ENCODE measurements around the gene PIGU. TPM values are rescaled to one million over a fixed set of nuclear protein-coding genes. Genes with fewer than 3 reads are reported as not detected.

PIGU gene
- total and polyA plus RNA-seq, 5 donors from 2014 or later: 9.7 to 44.6 (median 35.5) TPM

- peaks cover 9 to 23% (median 16%) of the 10 kb centered on the region in 4 donors for H3K4me1 Mint-ChIP-seq
- H3K27me3 Mint-ChIP-seq: no peaks in the 10 kb centered on the region
- peak overlapping the region; percentile 79 to 90 (median 86) for H3K4me3 Mint-ChIP-seq
- H3K9me3 Mint-ChIP-seq: peaks cover 0 to 3% (median 0%) of the 10 kb centered on the region in 7 donors
- no peak for DNase-seq
- Histone ChIP-seq H3K4me1 (ENCODE audit: control insufficient read depth, insufficient read depth, low read length, poor library complexity, severe bottlenecking) (peaks cover 4% of the 10 kb centered on the region), H3K4me3 (ENCODE audit: low read depth, low read length) (no peak overlapping the region), H3K36me3 (ENCODE audit: control insufficient read depth, insufficient read depth, low read length) (no peaks in the 10 kb centered on the region), H3K27me3 (ENCODE audit: control insufficient read depth, insufficient read depth, low read length) (no peaks in the 10 kb centered on the region), H3K27ac (ENCODE audit: insufficient read depth, low read length, poor library complexity, severe bottlenecking) (peak overlapping the region; percentile 96), H3K9me3 (ENCODE audit: control insufficient read depth in 2 of 2, low read length in 2 of 2) (no peaks in the 10 kb centered on the region)
- peak overlapping the region; percentile 86 to 95 (median 88) for H3K27ac Mint-ChIP-seq
- peaks cover 3% of the 10 kb centered on the region for H3K36me3 Mint-ChIP-seq
- ATAC-seq (ENCODE audit: low read depth in 2 of 2): no peak
Observed at GRCh38 chr20:34559311-34560140, 117.4 kb downstream of the PIGU start.

- Histone ChIP-seq H3K4me1 (ENCODE audit: control insufficient read depth, insufficient read depth, low read length, poor library complexity, severe bottlenecking) (peaks cover 4% of the 10 kb centered on the region), H3K4me3 (ENCODE audit: low read depth, low read length) (peak within 1 kb of the TSS; percentile 85), H3K27me3 (ENCODE audit: control insufficient read depth, insufficient read depth, low read length) (no peaks in the 10 kb centered on the region), H3K36me3 (ENCODE audit: control insufficient read depth, insufficient read depth, low read length) (no peaks in the 10 kb centered on the region), H3K9me3 (ENCODE audit: control insufficient read depth in 2 of 2, low read length in 2 of 2) (no peaks in the 10 kb centered on the region), H3K27ac (ENCODE audit: insufficient read depth, low read length, poor library complexity, severe bottlenecking) (peak within 1 kb of the TSS; percentile 96)
- Mint-ChIP-seq H3K27ac (peak within 1 kb of the TSS; percentile 88 to 97 (median 95)), H3K9me3 (peaks cover 0 to 3% (median 0%) of the 10 kb centered on the region in 7 donors), H3K4me3 (peak within 1 kb of the TSS; percentile 88 to 93 (median 91)), H3K27me3 (no peaks in the 10 kb centered on the region), H3K36me3 (peaks cover 3% of the 10 kb centered on the region), H3K4me1 (peaks cover 9 to 23% (median 16%) of the 10 kb centered on the region in 4 donors)
- ATAC-seq (ENCODE audit: low read depth in 2 of 2): peak; percentile 76 to 79
- peak; percentile 91 to 96 (median 92) for DNase-seq
Observed at GRCh38 chr20:34558320-34559218, 118.3 kb downstream of the PIGU start, which contains the start of gene MAP1LC3A. Gene MAP1LC3A (plus strand): TSS chr20:34558718. CDS start chr20:34558869, 151 bp downstream.

- Mint-ChIP-seq H3K4me1 (peaks cover 9 to 23% (median 16%) of the 10 kb centered on the region in 4 donors), H3K27me3 (no peaks in the 10 kb centered on the region), H3K4me3 (peak overlapping the region; percentile 86 to 93 (median 90)), H3K36me3 (peaks cover 3% of the 10 kb centered on the region), H3K27ac (peak overlapping the region; percentile 64 to 97 (median 95)), H3K9me3 (peaks cover 0 to 3% (median 0%) of the 10 kb centered on the region in 7 donors)
- no peak for ATAC-seq (ENCODE audit: low read depth in 2 of 2)
- peak overlapping the region; percentile 96 for H3K27ac ChIP-seq (ENCODE audit: insufficient read depth, low read length, poor library complexity, severe bottlenecking)
- peaks cover 4% of the 10 kb centered on the region for H3K4me1 ChIP-seq (ENCODE audit: control insufficient read depth, insufficient read depth, low read length, poor library complexity, severe bottlenecking)
- DNase-seq: no peak
- H3K36me3 ChIP-seq (ENCODE audit: control insufficient read depth, insufficient read depth, low read length): no peaks in the 10 kb centered on the region
- peak overlapping the region; percentile 85 for H3K4me3 ChIP-seq (ENCODE audit: low read depth, low read length)
- H3K27me3 ChIP-seq (ENCODE audit: control insufficient read depth, insufficient read depth, low read length): no peaks in the 10 kb centered on the region
- H3K9me3 ChIP-seq (ENCODE audit: control insufficient read depth in 2 of 2, low read length in 2 of 2): no peaks in the 10 kb centered on the region
Observed at GRCh38 chr20:34557936-34558319, 119.0 kb downstream of the PIGU start.

DNA sequence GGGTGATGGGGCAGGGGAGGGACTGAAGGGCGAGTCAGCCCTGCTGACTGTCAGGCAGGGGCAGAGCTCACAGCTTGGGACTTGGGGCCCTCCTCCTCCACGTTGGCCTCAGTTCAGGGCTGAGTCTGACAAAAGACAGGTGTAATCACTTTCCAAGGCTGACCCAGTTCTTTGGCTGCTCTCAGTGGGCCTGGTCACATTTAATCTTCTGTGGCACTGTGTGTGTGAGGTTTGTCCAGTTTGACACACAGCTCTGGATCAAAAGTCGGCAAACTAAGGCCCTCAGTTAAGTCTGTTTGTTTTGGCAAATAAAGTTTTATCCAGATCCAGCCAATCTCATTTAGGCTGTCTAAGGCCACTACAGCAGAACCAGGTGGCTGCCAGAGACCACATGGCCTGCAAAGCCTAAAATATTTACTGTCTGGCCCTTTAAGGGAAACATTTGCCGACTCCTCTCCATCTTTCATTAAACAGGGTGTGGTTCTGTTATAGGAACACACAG lies 123.5 kb downstream of the PIGU start:
- no peak overlapping the region for H3K4me3 Mint-ChIP-seq

DNA sequence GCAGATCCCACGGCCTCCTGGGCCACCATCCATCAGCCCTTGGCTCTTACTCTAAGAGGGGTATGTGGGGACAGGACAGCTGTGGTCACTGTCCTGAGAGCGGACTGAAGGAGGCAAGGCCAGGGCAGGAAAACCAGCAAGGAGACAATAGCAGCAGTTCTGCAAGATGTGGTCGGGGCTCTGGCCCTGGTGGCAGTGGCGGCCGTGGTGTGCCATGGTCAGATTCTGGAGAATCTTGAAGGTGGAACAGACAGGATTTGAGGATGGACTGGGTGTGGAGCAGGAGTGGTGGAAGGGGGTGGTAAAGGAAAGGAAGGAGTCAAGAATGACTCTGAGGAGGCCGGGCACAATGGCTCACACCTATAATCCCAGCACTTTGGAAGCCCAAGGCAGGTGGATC lies 124.3 kb downstream of the PIGU start:
- Histone ChIP-seq H3K4me1 (ENCODE audit: control insufficient read depth, insufficient read depth, low read length, poor library complexity, severe bottlenecking) (no peaks in the 10 kb centered on the region), H3K27ac (ENCODE audit: insufficient read depth, low read length, poor library complexity, severe bottlenecking) (no peak overlapping the region), H3K4me3 (ENCODE audit: low read depth, low read length) (no peak overlapping the region), H3K9me3 (ENCODE audit: control insufficient read depth in 2 of 2, low read length in 2 of 2) (no peaks in the 10 kb centered on the region), H3K27me3 (ENCODE audit: control insufficient read depth, insufficient read depth, low read length) (no peaks in the 10 kb centered on the region), H3K36me3 (ENCODE audit: control insufficient read depth, insufficient read depth, low read length) (no peaks in the 10 kb centered on the region)
- no peak for DNase-seq
- Mint-ChIP-seq H3K27ac (peak overlapping the region in 2 of 3 donors; percentile 46 to 73), H3K27me3 (no peaks in the 10 kb centered on the region), H3K4me3 (no peak overlapping the region), H3K36me3 (no peaks in the 10 kb centered on the region), H3K9me3 (no peaks in the 10 kb centered on the region), H3K4me1 (peaks cover 4 to 7% (median 7%) of the 10 kb centered on the region in 4 donors)
- ATAC-seq (ENCODE audit: low read depth in 2 of 2): no peak

More for the DNA sequence above, 123.5 kb downstream of the PIGU start:
- no peaks in the 10 kb centered on the region for H3K27me3 ChIP-seq (ENCODE audit: control insufficient read depth, insufficient read depth, low read length)
- H3K4me1 ChIP-seq (ENCODE audit: control insufficient read depth, insufficient read depth, low read length, poor library complexity, severe bottlenecking): peaks cover 4% of the 10 kb centered on the region
- no peak for DNase-seq
- Mint-ChIP-seq H3K27ac (peak overlapping the region in 1 of 3 donors; percentile 76), H3K27me3 (no peaks in the 10 kb centered on the region), H3K4me1 (peaks cover 9 to 15% (median 13%) of the 10 kb centered on the region in 4 donors), H3K9me3 (peaks cover 0 to 3% (median 0%) of the 10 kb centered on the region in 7 donors), H3K36me3 (peaks cover 3% of the 10 kb centered on the region)
- H3K9me3 ChIP-seq (ENCODE audit: control insufficient read depth in 2 of 2, low read length in 2 of 2): no peaks in the 10 kb centered on the region
- no peaks in the 10 kb centered on the region for H3K36me3 ChIP-seq (ENCODE audit: control insufficient read depth, insufficient read depth, low read length)
- no peak for ATAC-seq (ENCODE audit: low read depth in 2 of 2)
- H3K4me3 ChIP-seq (ENCODE audit: low read depth, low read length): no peak overlapping the region
- no peak overlapping the region for H3K27ac ChIP-seq (ENCODE audit: insufficient read depth, low read length, poor library complexity, severe bottlenecking)

DNA sequence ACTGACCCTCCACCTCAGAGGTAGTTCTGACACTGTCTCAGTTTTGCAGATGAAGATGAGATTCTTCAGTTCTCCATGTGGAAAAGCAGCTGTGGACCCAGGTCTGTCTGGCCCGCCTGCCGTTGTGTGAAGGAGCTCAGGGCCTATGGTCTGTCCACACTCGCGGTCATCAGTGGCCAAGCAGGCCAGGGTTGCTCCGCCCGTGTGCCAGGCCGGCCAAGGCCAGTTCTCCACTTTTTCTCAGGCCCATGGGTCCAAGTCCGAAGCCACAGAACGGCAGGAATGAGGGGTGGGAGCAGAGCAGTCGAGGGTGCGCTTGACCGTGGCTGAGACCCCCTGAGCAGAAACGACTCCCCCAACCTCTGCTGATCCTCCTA lies 127.0 kb downstream of the PIGU start:
- Mint-ChIP-seq H3K27ac (no peak overlapping the region), H3K27me3 (peaks cover 4% of the 10 kb centered on the region), H3K4me1 (peaks cover 0 to 4% (median 0%) of the 10 kb centered on the region in 4 donors), H3K36me3 (no peaks in the 10 kb centered on the region), H3K9me3 (no peaks in the 10 kb centered on the region), H3K4me3 (no peak overlapping the region)
- H3K36me3 ChIP-seq (ENCODE audit: control insufficient read depth, insufficient read depth, low read length): no peaks in the 10 kb centered on the region
- no peaks in the 10 kb centered on the region for H3K4me1 ChIP-seq (ENCODE audit: control insufficient read depth, insufficient read depth, low read length, poor library complexity, severe bottlenecking)
- H3K27me3 ChIP-seq (ENCODE audit: control insufficient read depth, insufficient read depth, low read length): no peaks in the 10 kb centered on the region
- H3K27ac ChIP-seq (ENCODE audit: insufficient read depth, low read length, poor library complexity, severe bottlenecking): no peak overlapping the region
- ATAC-seq (ENCODE audit: low read depth in 2 of 2) (no peak), DNase-seq (no peak)
- no peaks in the 10 kb centered on the region for H3K9me3 ChIP-seq (ENCODE audit: control insufficient read depth in 2 of 2, low read length in 2 of 2)
- H3K4me3 ChIP-seq (ENCODE audit: low read depth, low read length): no peak overlapping the region

- H3K4me3 ChIP-seq (ENCODE audit: low read depth, low read length): no peak overlapping the region
- no peaks in the 10 kb centered on the region for H3K9me3 ChIP-seq (ENCODE audit: control insufficient read depth in 2 of 2, low read length in 2 of 2)
- H3K27ac ChIP-seq (ENCODE audit: insufficient read depth, low read length, poor library complexity, severe bottlenecking): no peak overlapping the region
- no peak for ATAC-seq (ENCODE audit: low read depth in 2 of 2)
- H3K4me1 ChIP-seq (ENCODE audit: control insufficient read depth, insufficient read depth, low read length, poor library complexity, severe bottlenecking): peaks cover under 1% of the 10 kb centered on the region
- H3K36me3 Mint-ChIP-seq: no peaks in the 10 kb centered on the region
- no peak overlapping the region for H3K4me3 Mint-ChIP-seq
- peaks cover 4% of the 10 kb centered on the region for H3K27me3 Mint-ChIP-seq
- no peak overlapping the region for H3K27ac Mint-ChIP-seq
- H3K4me1 Mint-ChIP-seq: peaks cover 0 to 8% (median 2%) of the 10 kb centered on the region in 4 donors
- DNase-seq: peak in 1 of 3 donors; percentile 38
- H3K27me3 ChIP-seq (ENCODE audit: control insufficient read depth, insufficient read depth, low read length): no peaks in the 10 kb centered on the region
- H3K36me3 ChIP-seq (ENCODE audit: control insufficient read depth, insufficient read depth, low read length): no peaks in the 10 kb centered on the region
- no peaks in the 10 kb centered on the region for H3K9me3 Mint-ChIP-seq
Observed at GRCh38 chr20:34549291-34549928, 127.5 kb downstream of the PIGU start.
